HUDEP-2 (cell line): ENCODE results near the gene MATK.
A peak's percentile ranks its signal among the peaks of the same experiment; 100 is the strongest.
"Not testable (repeated sequence)": the region's sequence is repeated elsewhere in the genome, so short reads cannot be mapped to it uniquely, and the experiment has no call there.

Source experiments
- DNase-seq, 76 experiments: peaks; one replicate each; lab custom pipeline; 2025; ENCODE audit not compliant: unreplicated experiment in 76 of 76; lab: John Stamatoyannopoulos, UW

The MATK gene

GRCh38 chr19:3757705-3758104 lies 28.5 kb downstream of the MATK start:
- DNase-seq = not testable (repeated sequence)

GRCh38 chr19:3753631-3754410 lies 32.4 kb downstream of the MATK start:
- no peak for DNase-seq

- DNase-seq = no peak
These were observed 33.7 kb downstream of the MATK start for GRCh38 chr19:3752492-3752891.

- no peak for DNase-seq
These were observed 34.9 kb downstream of the MATK start for GRCh38 chr19:3751236-3751635.

GRCh38 chr19:3750211-3750610 lies 36.0 kb downstream of the MATK start:
- peak in 3 of 76 experiments; percentile 15 to 24 (median 20) for DNase-seq

- DNase-seq = no peak
These were observed 37.2 kb downstream of the MATK start for GRCh38 chr19:3748965-3749364.

GRCh38 chr19:3746371-3747056 lies 39.7 kb downstream of the MATK start:
- no peak for DNase-seq

- DNase-seq = no peak
These were observed 40.7 kb downstream of the MATK start for GRCh38 chr19:3745363-3746045.

GRCh38 chr19:3743486-3743885 lies 42.7 kb downstream of the MATK start:
- peak in 4 of 76 experiments; percentile 8 to 33 (median 19) for DNase-seq

- no peak for DNase-seq
These were observed 45.8 kb downstream of the MATK start for GRCh38 chr19:3740431-3740830.

GRCh38 chr19:3738477-3739220 lies 47.5 kb downstream of the MATK start:
- no peak for DNase-seq

GRCh38 chr19:3737487-3738205 lies 48.5 kb downstream of the MATK start:
- no peak for DNase-seq

- DNase-seq = no peak
These were observed 50.0 kb downstream of the MATK start for GRCh38 chr19:3736106-3736724.

- no peak for DNase-seq
These were observed 51.9 kb downstream of the MATK start for GRCh38 chr19:3734310-3734600.

- no peak for DNase-seq
These were observed 52.5 kb downstream of the MATK start for GRCh38 chr19:3733549-3734309.

- no peak for DNase-seq
These were observed 54.1 kb downstream of the MATK start for GRCh38 chr19:3732108-3732507.

GRCh38 chr19:3730457-3730958 lies 55.7 kb downstream of the MATK start:
- DNase-seq = no peak
